ENCODE measurements around the gene RPS27L. TPM values are rescaled to one million over a fixed set of nuclear protein-coding genes. Genes with fewer than 3 reads are reported as not detected.
A peak's percentile ranks its signal among the peaks of the same experiment; 100 is the strongest.

Gene RPS27L
- total and polyA plus RNA-seq, 2 experiments from 2014 or later = 85.9 to 1,011 TPM

GRCh38 chr15:63196842-63197241 is 39.6 kb upstream of the RPS27L start:
- Histone ChIP-seq H3K9me2 (ENCODE audit: insufficient read depth) (no peaks in the 10 kb centered on the region), H3K36me3 (ENCODE audit: insufficient read depth) (no peaks in the 10 kb centered on the region), H3K4me1 (ENCODE audit: insufficient read depth) (peaks cover 63% of the 10 kb centered on the region), H4K20me1 (replicated peaks; ENCODE audit: insufficient read depth) (no peaks in the 10 kb centered on the region), H3K4me2 (no peak overlapping the region), H3K79me2 (replicated peaks; ENCODE audit: insufficient read depth) (peaks cover 96% of the 10 kb centered on the region), H3K27me3 (ENCODE audit: insufficient read depth) (no peaks in the 10 kb centered on the region), H2AFZ (no peak overlapping the region), H3F3A (replicated peaks; ENCODE audit: low read depth) (no peaks in the 10 kb centered on the region), H3K27ac (ENCODE audit: low read depth) (peak overlapping the region; percentile 42), H3K4me3 (no peak overlapping the region)
- H3K4me3 Mint-ChIP-seq = no peak overlapping the region; the same call in 2 of the 3 replicates
- TF ChIP-seq ZNF331 (CRISPR knock-in tag; IDR thresholded peaks at IDR 0.05; ENCODE audit: low read depth) = no peak
- TF ChIP-seq ZNF462 (CRISPR knock-in tag; IDR thresholded peaks at IDR 0.05) = no peak
- no peak for TF ChIP-seq EZH2phosphoT487 (IDR thresholded peaks at IDR 0.05; ENCODE audit: unreplicated experiment)
- TF ChIP-seq CTCF (conservative IDR thresholded peaks at IDR 0.05; ENCODE audit: low read depth in 2 of 2) = no peak
- TF ChIP-seq JUNB (IDR thresholded peaks at IDR 0.05; ENCODE audit: unreplicated experiment) = no peak
- no peak for TF ChIP-seq ZNF114 (CRISPR knock-in tag; IDR thresholded peaks at IDR 0.05)
- TF ChIP-seq REST (IDR thresholded peaks at IDR 0.05; ENCODE audit: unreplicated experiment) = no peak
- no peak for TF ChIP-seq EZH2 (IDR thresholded peaks at IDR 0.05; ENCODE audit: low read depth, unreplicated experiment)
- no peak for TF ChIP-seq NANOG (IDR thresholded peaks at IDR 0.05; ENCODE audit: borderline replicate concordance)
- no peak for TF ChIP-seq STAT1 (IDR thresholded peaks at IDR 0.05; ENCODE audit: unreplicated experiment)
- TF ChIP-seq ETS1 (IDR thresholded peaks at IDR 0.05) = no peak
- no peak for TF ChIP-seq CREB1 (CRISPR knock-in tag; IDR thresholded peaks at IDR 0.05; ENCODE audit: low read depth)
- TF ChIP-seq POLR2AphosphoS5 (IDR thresholded peaks at IDR 0.05; ENCODE audit: low read depth) = no peak
- H3K27me3 Mint-ChIP-seq (ENCODE audit: insufficient read depth, low read depth, poor library complexity) = peaks cover 3% of the 10 kb centered on the region
- no peaks in the 10 kb centered on the region for H3K36me3 Mint-ChIP-seq (ENCODE audit: low read depth)
- H3K4me1 Mint-ChIP-seq = peaks cover 69% of the 10 kb centered on the region
- DNase-seq (ENCODE audit: low spot score) (no peak), ATAC-seq (no peak)
- H3K27ac Mint-ChIP-seq = no peak overlapping the region
- no peaks in the 10 kb centered on the region for H3K9me3 Mint-ChIP-seq

Data from GM23338 (cell line).